Osteocyte (in vitro differentiated cells): Measurements from ENCODE around the gene ARHGEF16. TPM values are rescaled to one million over a fixed set of nuclear protein-coding genes. Genes with fewer than 3 reads are reported as not detected.

Experiments used
- DNase-seq: peaks from one replicate; pipeline ENCODE4 v3.0.0; 2021; ENCODE audit warnings: mixed read lengths; ENCODE audit not compliant: unreplicated experiment; ENCODE audit errors: extremely low spot score
- H3K27ac Mint-ChIP-seq: one replicate; pipeline ENCODE4 v1.8.0; 2021; ENCODE audit warnings: mild to moderate bottlenecking, mixed read lengths; ENCODE audit not compliant: unreplicated experiment
- H3K27me3 Mint-ChIP-seq: one replicate; pipeline ENCODE4 v1.8.0; 2021; ENCODE audit warnings: mixed read lengths; ENCODE audit not compliant: unreplicated experiment
- H3K36me3 Mint-ChIP-seq: one replicate; pipeline ENCODE4 v1.8.0; 2021; ENCODE audit warnings: mixed read lengths; ENCODE audit not compliant: unreplicated experiment
- H3K4me1 Mint-ChIP-seq: one replicate; pipeline ENCODE4 v1.8.0; 2021; ENCODE audit warnings: mixed read lengths; ENCODE audit not compliant: unreplicated experiment
- H3K4me3 Mint-ChIP-seq: one replicate; pipeline ENCODE4 v1.8.0; 2021; ENCODE audit warnings: mild to moderate bottlenecking, moderate library complexity, mixed read lengths; ENCODE audit not compliant: unreplicated experiment
- H3K9me3 Mint-ChIP-seq: one replicate; pipeline ENCODE4 v1.8.0; 2021; ENCODE audit warnings: mixed read lengths; ENCODE audit not compliant: unreplicated experiment
- CTCF ChIP-seq: fragments of 200-600 bp; sonication (generic); IDR thresholded peaks from 2 replicates; pipeline ENCODE4 v1.5.0; 2021; ENCODE audit warnings: antibody characterized with exemption, mild to moderate bottlenecking, moderate library complexity
- total RNA-seq: library from RNA; stranded (reverse); gene quantifications from 2 replicates; pipeline ENCODE4 v1.2.1, GENCODE V29; 2021

Gene ARHGEF16
- total RNA-seq, 1 donor from 2014 or later = 3.2 TPM

GRCh38 chr1:3407021-3407420 lies 47.4 kb upstream of the ARHGEF16 start:
- Mint-ChIP-seq H3K27me3 (no peaks in the 10 kb centered on the region), H3K27ac (no peak overlapping the region), H3K4me1 (peaks cover 2% of the 10 kb centered on the region), H3K9me3 (no peaks in the 10 kb centered on the region), H3K36me3 (no peaks in the 10 kb centered on the region), H3K4me3 (no peak overlapping the region)
- no peak for DNase-seq
- TF ChIP-seq CTCF = no peak

DNA sequence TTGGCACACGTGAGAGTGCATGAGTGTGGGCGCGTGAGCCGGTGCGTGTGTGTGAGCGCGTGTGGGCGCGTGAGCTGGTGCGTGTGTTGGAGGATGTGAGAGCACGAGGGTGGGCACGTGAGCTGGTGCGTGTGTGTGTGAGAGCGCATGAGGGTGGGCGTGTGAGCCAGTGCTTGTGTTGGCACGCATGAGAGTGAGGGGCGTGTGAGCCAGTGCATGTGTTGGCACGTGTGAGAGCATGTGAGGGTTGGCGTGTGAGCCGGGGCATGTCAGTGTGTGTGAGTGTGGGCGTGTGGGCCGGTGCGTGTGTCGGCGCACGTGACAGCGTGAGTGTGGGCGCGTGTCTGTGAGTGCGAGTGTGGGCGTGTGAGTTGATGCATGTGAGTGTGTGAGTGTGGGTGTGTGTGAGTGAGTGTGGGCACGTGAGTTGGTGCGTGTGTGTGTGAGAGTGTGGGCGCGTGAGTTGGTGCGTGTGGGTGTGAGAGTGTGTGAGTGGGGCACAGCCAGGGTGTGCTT lies 45.7 kb upstream of the ARHGEF16 start:
- H3K4me3 Mint-ChIP-seq = no peak overlapping the region
- H3K4me1 Mint-ChIP-seq = no peaks in the 10 kb centered on the region
- DNase-seq = no peak
- H3K27ac Mint-ChIP-seq = no peak overlapping the region
- H3K27me3 Mint-ChIP-seq = no peaks in the 10 kb centered on the region
- H3K36me3 Mint-ChIP-seq = no peaks in the 10 kb centered on the region
- no peaks in the 10 kb centered on the region for H3K9me3 Mint-ChIP-seq
- no peak for TF ChIP-seq CTCF

DNA sequence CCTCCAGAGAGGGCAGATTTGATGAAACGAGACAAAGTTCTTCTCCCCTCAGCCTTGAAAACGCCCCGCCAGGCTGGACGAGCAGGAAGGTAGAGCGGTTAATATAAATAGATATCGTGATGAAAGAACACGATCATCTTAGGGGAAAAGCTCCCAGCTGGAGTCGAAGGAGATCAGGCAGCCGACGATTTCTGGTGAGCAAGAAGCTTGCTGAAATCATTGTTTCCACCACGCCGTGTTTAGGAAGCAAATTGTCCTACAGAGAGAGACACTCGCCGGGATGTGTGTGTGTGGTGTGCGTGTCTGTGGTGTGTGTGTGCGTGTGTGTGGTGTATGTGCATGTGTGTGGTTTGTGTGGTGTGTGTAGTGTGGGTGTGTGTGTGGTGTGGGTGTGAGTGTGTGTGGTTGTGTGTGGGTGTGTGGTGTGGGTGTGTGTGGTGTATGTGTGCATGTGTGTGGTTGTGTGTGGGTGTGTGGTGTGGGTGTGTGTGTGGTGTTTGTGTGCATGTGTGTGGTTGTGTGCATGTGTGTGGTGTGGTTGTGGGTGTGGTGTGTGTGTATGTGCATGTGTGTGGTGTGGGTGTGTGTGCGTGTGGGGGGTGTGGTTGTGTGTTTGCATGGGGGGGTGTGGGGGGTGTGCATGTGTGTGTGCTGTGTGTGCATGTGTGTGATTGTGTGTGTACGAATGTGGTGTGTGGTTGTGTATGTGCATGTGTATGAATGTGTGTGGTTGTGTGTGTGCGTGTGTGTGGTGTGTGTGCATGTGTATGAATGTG lies 44.9 kb upstream of the ARHGEF16 start:
- no peak for TF ChIP-seq CTCF
- H3K9me3 Mint-ChIP-seq = no peaks in the 10 kb centered on the region
- no peaks in the 10 kb centered on the region for H3K4me1 Mint-ChIP-seq
- H3K27me3 Mint-ChIP-seq = no peaks in the 10 kb centered on the region
- no peak overlapping the region for H3K4me3 Mint-ChIP-seq
- H3K36me3 Mint-ChIP-seq = no peaks in the 10 kb centered on the region
- no peak for DNase-seq
- H3K27ac Mint-ChIP-seq = no peak overlapping the region

DNA sequence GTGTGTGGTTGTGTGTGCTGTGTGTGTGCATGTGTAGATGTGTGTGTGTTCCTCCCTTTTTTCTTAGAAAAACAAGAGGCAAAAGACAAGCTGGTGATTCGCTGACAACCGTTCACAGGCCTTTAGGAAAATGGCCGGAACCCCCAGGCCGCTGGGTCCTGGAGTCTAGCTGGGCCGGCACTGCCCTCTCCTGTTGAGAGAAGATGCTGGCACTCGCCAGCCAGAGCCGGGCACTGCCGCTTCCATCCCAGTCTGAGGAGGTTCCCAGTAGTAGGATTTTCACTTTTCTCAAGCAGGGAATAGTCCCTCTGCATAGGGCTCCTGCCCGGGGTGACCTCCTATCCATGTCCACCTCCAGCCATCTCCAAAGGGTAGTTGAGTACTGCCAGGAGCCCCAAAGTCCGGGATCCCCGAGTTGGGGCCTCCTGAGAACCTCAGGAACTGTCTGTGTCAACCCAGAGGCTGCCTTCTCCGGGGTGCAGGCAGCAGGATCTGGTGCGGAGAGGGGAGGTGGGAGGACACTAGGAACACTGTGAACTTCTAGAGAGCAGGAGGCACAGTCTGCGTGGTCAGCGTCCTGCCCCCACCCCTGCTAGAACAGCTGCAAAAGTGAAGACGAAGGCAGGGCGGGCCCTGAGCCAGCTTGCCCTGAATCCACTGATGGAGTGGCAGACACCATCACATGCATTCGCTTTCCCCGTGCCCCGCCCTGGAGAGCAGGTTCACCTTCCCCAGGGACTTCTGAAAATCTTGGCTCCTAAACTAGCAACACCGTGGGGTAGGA lies 44.1 kb upstream of the ARHGEF16 start:
- H3K4me3 Mint-ChIP-seq = no peak overlapping the region
- H3K9me3 Mint-ChIP-seq = no peaks in the 10 kb centered on the region
- H3K36me3 Mint-ChIP-seq = no peaks in the 10 kb centered on the region
- peak; percentile 92 for TF ChIP-seq CTCF
- H3K27me3 Mint-ChIP-seq = no peaks in the 10 kb centered on the region
- H3K4me1 Mint-ChIP-seq = no peaks in the 10 kb centered on the region
- DNase-seq = peak; percentile 92
- H3K27ac Mint-ChIP-seq = no peak overlapping the region

DNA sequence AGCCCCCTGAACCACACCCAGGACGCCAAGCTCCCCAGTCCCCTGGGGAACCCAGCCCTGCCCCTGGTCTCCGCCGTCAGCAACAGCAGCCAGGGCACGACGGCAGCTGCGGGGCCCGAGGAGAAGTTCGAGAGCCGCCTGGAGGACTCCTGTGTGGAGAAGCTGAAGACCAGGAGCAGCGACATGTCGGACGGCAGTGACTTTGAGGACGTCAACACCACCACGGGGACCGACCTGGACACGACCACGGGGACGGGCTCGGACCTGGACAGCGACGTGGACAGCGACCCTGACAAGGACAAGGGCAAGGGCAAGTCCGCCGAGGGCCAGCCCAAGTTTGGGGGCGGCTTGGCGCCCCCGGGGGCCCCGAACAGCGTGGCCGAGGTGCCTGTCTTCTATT lies 42.7 kb upstream of the ARHGEF16 start:
- H3K4me3 Mint-ChIP-seq = no peak overlapping the region
- no peak for TF ChIP-seq CTCF
- no peak overlapping the region for H3K27ac Mint-ChIP-seq

More for the DNA sequence above, 42.7 kb upstream of the ARHGEF16 start:
- no peaks in the 10 kb centered on the region for H3K27me3 Mint-ChIP-seq
- H3K36me3 Mint-ChIP-seq = no peaks in the 10 kb centered on the region
- H3K9me3 Mint-ChIP-seq = no peaks in the 10 kb centered on the region
- no peaks in the 10 kb centered on the region for H3K4me1 Mint-ChIP-seq
- DNase-seq = no peak
